Measurements from ENCODE around the gene CHST3.

The CHST3 gene

GRCh38 chr10:72059843-72060822 lies 95.9 kb downstream of the CHST3 start:
- no peak for DNase-seq

DNA sequence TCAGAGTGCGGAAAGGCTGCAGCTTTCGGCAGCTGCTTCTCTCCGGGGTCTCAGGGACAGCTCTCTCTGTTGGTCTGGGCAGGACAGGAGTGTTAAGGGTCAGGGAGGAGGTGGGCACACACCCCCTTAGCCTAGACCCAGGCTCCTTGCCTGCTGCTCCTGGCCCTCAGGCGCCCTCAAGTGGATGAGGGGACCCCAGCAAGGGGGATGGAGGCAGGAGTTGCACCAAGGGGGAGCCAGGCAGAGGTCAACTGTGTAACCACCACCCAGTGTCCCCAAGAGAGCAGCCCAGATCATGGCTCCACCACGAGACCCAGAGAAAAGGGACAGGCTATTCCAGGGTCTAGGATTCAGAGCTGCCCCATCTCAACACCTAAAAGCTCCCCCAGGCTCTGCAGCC lies 97.3 kb downstream of the CHST3 start:
- no peak for DNase-seq

DNA sequence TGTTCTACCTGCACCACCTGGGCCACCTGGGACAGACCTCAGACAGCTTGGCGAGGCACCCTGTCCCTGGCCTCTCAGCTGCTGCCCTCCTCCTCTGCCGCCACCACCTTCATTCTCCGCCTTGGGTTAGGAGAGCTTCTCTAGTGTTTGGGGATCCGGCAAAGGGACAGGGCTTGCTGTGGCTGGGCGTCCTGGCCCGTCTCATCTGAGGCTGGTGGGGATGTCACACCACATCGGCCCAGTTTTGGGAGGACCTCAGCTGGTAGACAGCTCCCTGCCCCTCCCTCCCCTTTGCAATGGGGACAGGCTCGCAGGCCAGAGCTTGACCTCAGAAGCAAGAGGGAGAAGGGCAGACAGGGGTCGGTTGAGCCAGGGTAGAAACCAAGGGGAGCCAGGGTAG lies 97.7 kb downstream of the CHST3 start:
- DNase-seq: no peak

GRCh38 chr10:72062382-72062781 lies 98.2 kb downstream of the CHST3 start:
- no peak for DNase-seq
